ENCODE data around the gene KCNJ9. TPM values are rescaled to one million over a fixed set of nuclear protein-coding genes. Genes with fewer than 3 reads are reported as not detected.

KCNJ9 gene
- total and polyA plus RNA-seq, 2 of the 13 experiments (the other 11 are each of a cell fraction or from before 2014, with no cell fraction given), result not detected

DNA sequence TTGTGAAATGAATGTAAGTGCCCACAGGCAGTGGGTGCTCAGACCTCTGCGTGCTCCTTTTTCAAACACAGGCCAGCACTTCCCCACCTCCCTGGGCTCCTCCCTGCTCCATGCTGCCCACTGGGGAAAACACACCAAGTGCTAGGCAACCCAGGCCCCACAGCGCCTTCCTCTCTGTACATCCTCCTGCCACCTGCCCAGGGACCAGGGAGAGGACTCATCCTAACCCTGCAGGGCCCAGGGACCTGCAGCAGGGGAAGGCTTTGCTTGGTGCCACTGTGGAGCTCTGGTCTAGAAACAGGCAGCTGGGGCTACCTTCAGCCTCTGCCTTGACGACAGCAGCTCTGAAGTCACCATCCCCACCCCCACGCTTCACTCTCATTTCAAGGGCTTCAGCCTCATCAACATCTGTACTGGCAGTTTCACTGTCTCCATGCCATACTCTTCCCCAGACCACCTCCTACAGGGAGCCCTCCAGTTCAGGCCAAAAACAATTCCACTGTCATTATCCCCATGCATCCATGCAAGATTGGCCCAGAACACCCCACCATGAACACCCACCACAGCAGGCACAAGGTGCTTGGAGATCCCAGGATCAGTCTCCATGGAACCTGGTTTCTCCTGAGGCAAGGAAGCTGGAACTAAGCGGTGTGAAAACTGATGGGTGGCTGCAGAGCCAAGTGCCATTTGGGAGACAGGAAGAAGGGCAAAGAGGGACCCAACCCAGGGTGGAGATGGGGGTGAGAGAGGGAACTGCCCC, 16.0 kb downstream of the KCNJ9 start:
- Histone ChIP-seq H3K27me3 (ENCODE audit: control insufficient read depth in 1 of 2, insufficient read depth in 2 of 2, low read length in 2 of 2) (no peaks in the 10 kb centered on the region), H3K4me2 (ENCODE audit: low read depth, low read length) (peak overlapping the region; percentile 90), H3K4me1 (ENCODE audit: insufficient read depth, low read length) (peaks cover 76% of the 10 kb centered on the region), H3K9ac (ENCODE audit: insufficient read depth, low read depth, low read length) (peak overlapping the region; percentile 78), H3K9me3 (ENCODE audit: low read length) (no peaks in the 10 kb centered on the region), H3K4me3 (replicated peaks in 1 of 3; ENCODE audit: insufficient read depth in 1 of 3, low read depth in 2 of 3, low read length in 3 of 3) (peak overlapping the region; percentile 61 to 85 (median 78)), H4K20me1 (ENCODE audit: insufficient read depth, low read length) (no peaks in the 10 kb centered on the region), H3K36me3 (replicated peaks in 1 of 2; ENCODE audit: control insufficient read depth in 1 of 2, insufficient read depth in 2 of 2, low read length in 2 of 2) (peaks cover 2 to 6% of the 10 kb centered on the region in 2 experiments; a peak in 4 of 5 replicates), H3K79me2 (ENCODE audit: insufficient read depth, low read length) (peaks cover 18% of the 10 kb centered on the region), H3K27ac (ENCODE audit: extremely low read length, insufficient read depth, low read length) (peak overlapping the region; percentile 50), H2AFZ (ENCODE audit: low read length) (no peak overlapping the region)
- FAIRE-seq, result no peak
- no peak for ATAC-seq
- intact Hi-C loops (cut with micrococcal nuclease; ENCODE audit: unreplicated experiment) (no loop called here), in situ Hi-C loops (cut with HindIII; ENCODE audit: extremely low pct_ligation_motif_present, low pct_unique_long_range_greater_than_20kb) (no loop called here)
- no peak for DNase-seq (ENCODE audit: low spot score)
- TF ChIP-seq SIX1 (CRISPR knock-in tag; IDR thresholded peaks at IDR 0.05; ENCODE audit: borderline replicate concordance), result no peak
- TF ChIP-seq ELF3 (CRISPR knock-in tag; IDR thresholded peaks at IDR 0.05), result no peak
- peak; percentile 56 for TF ChIP-seq ZNF263 (CRISPR knock-in tag; IDR thresholded peaks at IDR 0.05)
- TF ChIP-seq FLYWCH1 (CRISPR knock-in tag; IDR thresholded peaks at IDR 0.05), result 0 out of 2 replicates have a peak, but pooled peaks have one; percentile 7
- no peak for TF ChIP-seq NKX3-1 (CRISPR knock-in tag; IDR thresholded peaks at IDR 0.05)
- TF ChIP-seq FOSL1 (CRISPR knock-in tag; IDR thresholded peaks at IDR 0.05; ENCODE audit: borderline replicate concordance), result no peak
- POLR2A ChIA-PET, result interaction anchor here (1.1 to 2.2 kb wide), 5 partner anchors 10 to 187 kb away, joined by 3 to 14 read pairs (median 8); partner anchors contain the start of genes DCAF8 and PEX19
- CTCF ChIA-PET (ENCODE audit: low intra/inter-chr PET ratio, low total read pairs), result no interaction called here
- BruUV-seq (replicated peaks), result TSS peak; percentile 54
- 39% methylated on average over 5 of the region's 5 CpGs for WGBS (ENCODE audit: low lambda C conversion rate)
